AG09309 (cell line): ENCODE data around the gene TNKS1BP1.

ENCODE experiments used
- DNase-seq: peaks from one replicate; pipeline ENCODE4 v3.0.0-alpha.2; 2010; ENCODE audit warnings: low read depth
- H3K4me3 ChIP-seq: 2 replicates; pipeline ENCODE4 v1.5.1; 2011; ENCODE audit warnings: mild to moderate bottlenecking, low read depth, low read length, moderate library complexity; ENCODE audit not compliant: control insufficient read depth
- CTCF ChIP-seq: IDR thresholded peaks from 2 replicates; pipeline ENCODE4 v1.5.1; 2011; ENCODE audit warnings: mild to moderate bottlenecking, low read depth, low read length, inconsistent platforms; ENCODE audit not compliant: insufficient read depth, control insufficient read depth; ENCODE audit errors: missing control alignments

Gene TNKS1BP1

GRCh38 chr11:57318178-57318577 lies 6.6 kb downstream of the TNKS1BP1 start:
- TF ChIP-seq CTCF, result no peak
- DNase-seq, result no peak
- no peak overlapping the region for H3K4me3 ChIP-seq

- no peak for TF ChIP-seq CTCF
- no peak overlapping the region for H3K4me3 ChIP-seq
- DNase-seq, result no peak
Measured at GRCh38 chr11:57316017-57316416, 8.7 kb downstream of the TNKS1BP1 start.

- TF ChIP-seq CTCF, result no peak
- H3K4me3 ChIP-seq, result no peak overlapping the region
- no peak for DNase-seq
Measured at GRCh38 chr11:57315491-57315890, 9.3 kb downstream of the TNKS1BP1 start.

DNA sequence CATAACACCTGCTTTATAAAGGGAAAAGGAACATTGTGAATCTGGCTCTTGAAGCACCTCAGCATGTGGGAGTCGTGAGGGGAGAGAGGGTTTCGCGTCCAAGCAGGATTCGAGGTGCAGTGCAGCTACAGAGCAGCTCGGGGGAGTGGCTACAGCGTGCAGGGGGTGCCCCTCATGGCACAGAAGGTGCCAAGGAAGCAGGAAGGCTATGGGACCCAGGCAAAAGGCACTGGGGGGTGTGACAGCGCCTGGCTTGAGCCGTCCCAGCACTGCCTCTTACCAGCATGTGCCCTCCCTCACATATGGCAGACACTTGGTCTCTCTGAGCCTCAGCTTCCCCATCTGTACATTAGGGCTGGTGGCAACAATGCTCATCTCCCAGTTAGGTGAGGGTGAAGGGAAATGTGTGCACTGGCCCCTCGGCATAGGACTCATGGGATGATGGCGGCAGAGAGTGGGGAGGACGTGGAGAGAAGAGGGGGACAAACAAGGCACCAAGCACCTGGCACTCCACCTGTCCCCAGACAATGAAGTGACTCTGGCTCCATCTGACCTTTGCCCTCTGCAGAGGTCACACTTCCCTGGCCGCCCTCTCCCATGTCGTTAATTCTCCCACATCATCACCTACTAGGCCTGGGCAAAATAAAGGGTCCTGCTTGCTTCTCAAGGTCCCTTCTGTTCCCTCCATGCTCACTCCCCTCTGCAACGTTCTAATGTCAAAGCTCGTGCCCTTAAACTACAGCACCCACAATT lies 10.4 kb downstream of the TNKS1BP1 start:
- no peak for TF ChIP-seq CTCF
- no peak for DNase-seq
- H3K4me3 ChIP-seq, result no peak overlapping the region

- TF ChIP-seq CTCF, result no peak
- no peak overlapping the region for H3K4me3 ChIP-seq
- DNase-seq, result no peak
Measured at GRCh38 chr11:57313788-57314135, 11.0 kb downstream of the TNKS1BP1 start.

DNA sequence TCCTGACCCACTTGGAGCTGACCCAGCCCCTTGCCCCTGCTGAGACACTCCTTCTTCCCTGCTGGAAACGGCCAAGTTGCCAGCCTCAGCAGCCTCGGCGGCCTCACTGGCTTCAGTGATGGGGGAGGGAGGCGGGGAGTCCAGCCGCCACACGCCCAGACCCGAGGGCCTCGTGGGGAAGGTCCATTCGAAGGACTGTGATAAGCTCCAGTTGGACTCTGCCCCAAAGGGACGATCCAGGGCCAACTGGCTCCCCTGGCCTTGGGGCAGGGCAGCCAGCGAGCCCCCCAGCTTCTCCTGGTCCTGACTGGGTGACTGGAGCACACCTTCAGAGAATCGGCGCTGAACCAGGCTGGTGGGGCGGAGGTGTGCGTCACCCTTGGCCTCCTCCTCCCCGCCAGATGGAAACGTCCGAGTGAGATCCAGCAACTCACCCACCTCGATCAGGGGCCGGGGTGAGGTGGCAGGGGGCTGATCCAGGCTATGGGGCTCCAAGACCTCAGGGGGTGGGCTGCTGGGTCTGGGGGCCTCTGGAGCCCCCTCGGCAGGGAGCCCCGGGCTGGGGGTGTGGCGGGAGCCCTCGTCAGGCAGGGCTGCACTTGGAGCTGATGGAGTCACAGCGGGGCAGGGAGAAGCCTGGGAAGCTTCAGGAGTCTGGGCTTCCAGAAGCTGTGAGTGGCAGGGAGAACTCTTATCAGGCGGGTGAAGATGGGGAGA lies 11.5 kb downstream of the TNKS1BP1 start:
- no peak for TF ChIP-seq CTCF
- no peak for DNase-seq
- no peak overlapping the region for H3K4me3 ChIP-seq
